B cell (primary cell): Measurements from ENCODE around the gene TYW1B. TPM values are rescaled to one million over a fixed set of nuclear protein-coding genes. Genes with fewer than 3 reads are reported as not detected.
"Not testable (repeated sequence)": the region's sequence is repeated elsewhere in the genome, so short reads cannot be mapped to it uniquely, and the experiment has no call there.

Experiments used
- ATAC-seq: fragments of 200-7000 bp; cut with Tn5 transposase; one replicate; pipeline ENCODE4 v1.10.0; 2021; ENCODE audit warnings: low read depth, mild to moderate bottlenecking, moderate number of reproducible peaks, moderate library complexity
- CTCF ChIA-PET: fragments of 350-600 bp; sonication (Branson Sonifier 250); formaldehyde crosslinking; loops from one replicate; lab custom pipeline; 2021; ENCODE audit warnings: antibody characterized with exemption, inconsistent platforms; lab: Charles Lee
- POLR2A ChIA-PET: fragments of 350-600 bp; sonication (Branson Sonifier 250); formaldehyde crosslinking; loops from one replicate; lab custom pipeline; 2021; ENCODE audit warnings: antibody characterized with exemption; lab: Charles Lee
- DNase-seq: peaks from one replicate; pipeline ENCODE4 v3.0.0; 2013
- H2AFZ ChIP-seq: 2 replicates; pipeline ENCODE4 v1.6.1; 2012; ENCODE audit warnings: mild to moderate bottlenecking, low read depth, low read length; ENCODE audit not compliant: insufficient read depth, poor library complexity, severe bottlenecking
- H3K27ac ChIP-seq, 2 donors: 1 replicate in 1 of 2; 2 replicates in 1 of 2; pipeline ENCODE4 v1.5.1; 2012 to 2013; ENCODE audit warnings: low read length in 2 of 2, mild to moderate bottlenecking in 2 of 2, moderate library complexity in 1 of 2
- H3K27me3 ChIP-seq, 4 experiments: fragments of 200-600 bp in 1 of 4; sonication (generic) in 1 of 4; replicated peaks in 1 of 4; 1 replicate in 2 of 4; 2 replicates in 2 of 4; pipeline versions ENCODE4 v1.6.1 to v1.7.0; 2013 to 2016; ENCODE audit warnings: low read length in 3 of 4, mild to moderate bottlenecking in 2 of 4, mixed read lengths in 1 of 4, moderate library complexity in 1 of 4; ENCODE audit not compliant: insufficient read depth in 4 of 4, control insufficient read depth in 3 of 4; ENCODE audit errors: control extremely low read depth in 1 of 4
- H3K36me3 ChIP-seq, 2 experiments: replicated peaks in 1 of 2; 1 replicate in 1 of 2; 2 replicates in 1 of 2; pipeline versions ENCODE4 v1.6.1 to v1.7.1; 2013; ENCODE audit warnings: low read length in 1 of 2; ENCODE audit not compliant: insufficient read depth in 2 of 2, control insufficient read depth in 1 of 2; ENCODE audit errors: control extremely low read depth in 1 of 2, extremely low read depth in 1 of 2
- H3K4me1 ChIP-seq, 2 donors: fragments of 200-600 bp in 1 of 2; sonication (generic) in 1 of 2; 1 replicate in 1 of 2; 2 replicates in 1 of 2; pipeline versions ENCODE4 v1.5.1 to v1.6.1; 2013 to 2017; ENCODE audit warnings: low read length in 2 of 2; ENCODE audit not compliant: control insufficient read depth in 2 of 2, insufficient read depth in 2 of 2
- H3K4me2 ChIP-seq: replicated peaks from 2 replicates; pipeline ENCODE3; 2012; ENCODE audit warnings: mild to moderate bottlenecking, low read depth, low read length; ENCODE audit not compliant: poor library complexity, severe bottlenecking
- H3K4me3 ChIP-seq, 5 experiments: fragments of 200-600 bp in 1 of 5; sonication (generic) in 1 of 5; 1 replicate in 3 of 5; 2 replicates in 2 of 5; pipeline versions ENCODE4 v1.5.1 to v1.7.0; 2011 to 2016; ENCODE audit warnings: low read length in 4 of 5, mild to moderate bottlenecking in 4 of 5, low read depth in 2 of 5, control low read depth in 1 of 5, moderate library complexity in 1 of 5; ENCODE audit not compliant: insufficient read depth in 1 of 5; ENCODE audit errors: control extremely low read depth in 1 of 5, extremely low read depth in 1 of 5
- H3K79me2 ChIP-seq: fragments of 200-600 bp; sonication (generic); one replicate; pipeline ENCODE4 v1.6.0; 2016; ENCODE audit warnings: low read length; ENCODE audit not compliant: control insufficient read depth, insufficient read depth
- H3K9ac ChIP-seq: fragments of 200-600 bp; sonication (generic); 2 replicates; pipeline ENCODE4 v1.6.1; 2017; ENCODE audit warnings: mild to moderate bottlenecking, low read length, moderate library complexity
- H3K9me3 ChIP-seq, 3 donors: one replicate each; pipeline versions ENCODE4 v1.6.1 to v1.7.1; 2013; ENCODE audit warnings: low read length in 2 of 3; ENCODE audit not compliant: control insufficient read depth in 2 of 3, insufficient read depth in 1 of 3; ENCODE audit errors: control extremely low read depth in 1 of 3
- H4K20me1 ChIP-seq: 2 replicates; pipeline ENCODE4 v1.6.0; 2012; ENCODE audit warnings: mild to moderate bottlenecking, low read length; ENCODE audit not compliant: insufficient read depth, control insufficient read depth, poor library complexity, severe bottlenecking
- H3K27ac Mint-ChIP-seq: one replicate; pipeline ENCODE4 v1.8.0; 2021; ENCODE audit warnings: mixed read lengths
- H3K27me3 Mint-ChIP-seq: one replicate; pipeline ENCODE4 v1.8.0; 2021; ENCODE audit warnings: mixed read lengths
- H3K4me1 Mint-ChIP-seq: one replicate; pipeline ENCODE4 v1.8.0; 2021; ENCODE audit warnings: mixed read lengths
- H3K4me3 Mint-ChIP-seq: one replicate; pipeline ENCODE4 v1.8.0; 2021; ENCODE audit warnings: mixed read lengths
- H3K9me3 Mint-ChIP-seq: one replicate; pipeline ENCODE4 v1.8.0; 2022; ENCODE audit warnings: mixed read lengths; ENCODE audit not compliant: insufficient read depth
- whole genome bisulfite sequencing: methylation state at CpG from one replicate; pipeline ENCODE4 v1.1.5; 2013; ENCODE audit warnings: missing lambda C conversion rate; ENCODE audit not compliant: insufficient coverage; 5-methylcytosine and 5-hydroxymethylcytosine counted together
- intact Hi-C: fragments of 100-400 bp; cut with micrococcal nuclease; formaldehyde crosslinking; loops from one replicate; pipeline ENCODE4 v1.10.0; 2022
- polyA plus RNA-seq: library from polyadenylated mRNA; depleted of rRNA; stranded (reverse); fragments of >200 nt; gene quantifications from 2 replicates; pipeline ENCODE4 v1.2.3, GENCODE V29; 2012
- total RNA-seq, 2 donors: library from RNA; stranded (reverse); fragments of 120-200 nt in 1 of 2; gene quantifications; 1 replicate in 1 of 2; 2 replicates in 1 of 2; pipeline versions ENCODE4 v1.2.3 to v1.2.4, GENCODE V29; 2013 to 2022

TYW1B gene
- total and polyA plus RNA-seq, 2 donors (not counting 1 experiment from before 2014, with no cell fraction given): 4.4 to 9.4 TPM

DNA sequence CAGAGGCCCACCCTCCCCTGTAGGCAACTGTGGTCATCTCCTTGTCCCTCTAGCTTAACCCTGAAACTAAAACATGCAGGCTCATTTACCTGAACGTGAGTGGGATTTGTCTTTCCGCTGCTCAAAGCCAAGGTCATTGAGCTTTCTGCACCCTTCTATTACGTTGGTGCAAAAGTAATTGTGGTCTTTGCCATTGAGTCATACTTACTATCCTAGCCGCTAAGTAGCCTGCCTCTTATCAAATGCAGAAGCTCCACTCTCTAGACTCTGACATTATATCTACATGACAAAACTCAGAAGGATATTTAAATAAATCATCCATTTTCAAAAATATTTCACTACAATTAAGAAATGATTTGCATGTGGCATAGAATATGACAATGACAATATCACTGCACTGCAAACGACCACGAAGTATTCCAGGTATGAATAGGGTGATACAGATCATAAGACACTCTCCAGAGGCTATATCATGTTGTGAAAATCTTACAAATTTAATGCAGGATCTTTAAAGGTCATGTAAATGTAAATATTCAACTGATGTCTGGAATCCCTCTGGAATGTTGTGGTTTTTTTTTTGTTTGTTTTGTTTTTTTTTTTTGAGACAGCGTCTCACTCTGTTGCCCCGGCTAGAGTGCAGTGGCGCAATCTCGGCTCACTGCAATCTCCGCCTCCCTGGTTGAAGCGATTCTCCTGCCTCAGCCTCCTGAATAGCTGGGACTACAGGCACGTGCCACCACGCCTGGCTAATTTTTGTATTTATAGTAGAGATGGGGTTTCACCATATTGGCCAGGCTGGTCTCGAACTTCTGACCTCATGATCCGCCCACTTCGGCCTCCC, 223.0 kb downstream of the TYW1B start:
- H3K36me3 ChIP-seq, H3K4me1 Mint-ChIP-seq, H3K4me3 ChIP-seq, DNase-seq, H3K27ac Mint-ChIP-seq, H4K20me1 ChIP-seq, H3K27ac ChIP-seq, H3K27me3 Mint-ChIP-seq, H3K4me3 Mint-ChIP-seq, ATAC-seq, H3K79me2 ChIP-seq, H3K4me1 ChIP-seq, H3K4me2 ChIP-seq, POLR2A ChIA-PET, H2AFZ ChIP-seq, H3K9me3 ChIP-seq, H3K9ac ChIP-seq, H3K9me3 Mint-ChIP-seq, H3K27me3 ChIP-seq, CTCF ChIA-PET, intact Hi-C loops: not testable (repeated sequence)
- WGBS: 97% methylated on average over 11 of the region's 17 CpGs

DNA sequence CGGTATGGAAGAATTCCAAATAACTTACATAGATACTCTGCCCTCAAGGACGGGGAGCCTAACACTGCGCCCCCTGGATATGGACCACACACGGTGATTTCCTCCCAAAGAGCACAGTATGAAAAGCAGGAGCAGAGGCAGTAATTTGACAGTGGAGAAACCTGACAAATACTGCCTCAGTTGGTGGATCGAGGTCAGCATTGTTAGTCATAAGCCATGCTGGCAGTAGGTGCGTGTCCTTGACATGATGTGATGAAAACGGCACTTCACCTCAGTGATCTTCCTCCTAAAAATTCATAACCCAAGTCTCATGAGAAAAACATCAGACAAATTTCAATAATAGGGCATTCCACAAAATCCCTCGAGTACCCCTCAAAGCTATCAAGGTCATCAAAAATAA, 224.5 kb downstream of the TYW1B start:
- intact Hi-C loops, H3K27me3 Mint-ChIP-seq, H3K9me3 Mint-ChIP-seq, H3K27ac Mint-ChIP-seq, H3K9ac ChIP-seq, H3K79me2 ChIP-seq, H3K4me1 Mint-ChIP-seq, H3K9me3 ChIP-seq, H3K36me3 ChIP-seq, H2AFZ ChIP-seq, H3K4me2 ChIP-seq, H3K4me1 ChIP-seq, H3K27me3 ChIP-seq, H3K4me3 Mint-ChIP-seq, H3K27ac ChIP-seq, POLR2A ChIA-PET, CTCF ChIA-PET, DNase-seq, H4K20me1 ChIP-seq, ATAC-seq, H3K4me3 ChIP-seq: not testable (repeated sequence)
- 96% methylated on average over 3 of the region's 8 CpGs for WGBS
